Measurements from ENCODE around the gene CARD11.

The CARD11 gene

DNA sequence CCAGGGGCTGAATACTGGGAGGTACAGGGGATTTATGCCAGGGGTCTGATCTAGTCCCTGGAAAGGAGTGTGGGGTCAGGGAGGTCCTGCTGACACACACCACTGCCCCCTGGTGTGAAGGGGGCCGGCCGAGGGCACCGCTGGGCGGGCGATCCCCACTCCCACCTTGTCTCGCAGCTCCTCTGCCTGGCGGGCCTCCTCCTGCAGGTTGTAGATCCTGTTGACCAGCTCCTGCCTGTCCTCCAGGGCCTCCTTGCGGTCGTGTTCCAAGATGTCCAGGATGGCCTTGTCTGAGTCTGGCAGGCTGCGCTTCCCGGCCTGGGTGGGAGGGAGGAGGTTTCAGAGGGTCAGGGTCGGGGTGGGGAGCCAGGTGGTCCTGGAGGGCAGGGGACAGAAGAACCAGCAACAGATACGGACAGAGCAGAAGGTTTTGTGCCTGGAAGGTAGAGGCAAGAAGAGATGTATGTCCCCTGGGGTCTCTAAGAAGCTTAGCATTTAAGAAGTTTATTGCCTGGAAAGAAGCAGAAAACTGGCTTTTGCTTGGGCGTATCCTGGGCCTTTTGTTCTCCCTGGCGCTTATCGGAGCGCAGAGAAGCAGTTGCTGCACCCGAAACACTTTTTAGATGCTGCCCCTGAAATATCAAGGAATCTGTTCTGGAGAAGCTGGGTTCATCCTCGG lies 105.0 kb downstream of the CARD11 start:
- no peaks in the 10 kb centered on the region for H3K4me1 ChIP-seq
- in situ Hi-C loops (cut with MboI; ENCODE audit: low sequenced_read_pairs): no loop called here
- H3K27me3 ChIP-seq (ENCODE audit: low read depth): no peaks in the 10 kb centered on the region; the same call in 1 of the 2 replicates
- H3K9me3 ChIP-seq: no peaks in the 10 kb centered on the region
- H3K36me3 ChIP-seq (replicated peaks): no peaks in the 10 kb centered on the region
- no peak for DNase-seq (ENCODE audit: low spot score in 2 of 2)
- no peak overlapping the region for H3K4me3 ChIP-seq

DNA sequence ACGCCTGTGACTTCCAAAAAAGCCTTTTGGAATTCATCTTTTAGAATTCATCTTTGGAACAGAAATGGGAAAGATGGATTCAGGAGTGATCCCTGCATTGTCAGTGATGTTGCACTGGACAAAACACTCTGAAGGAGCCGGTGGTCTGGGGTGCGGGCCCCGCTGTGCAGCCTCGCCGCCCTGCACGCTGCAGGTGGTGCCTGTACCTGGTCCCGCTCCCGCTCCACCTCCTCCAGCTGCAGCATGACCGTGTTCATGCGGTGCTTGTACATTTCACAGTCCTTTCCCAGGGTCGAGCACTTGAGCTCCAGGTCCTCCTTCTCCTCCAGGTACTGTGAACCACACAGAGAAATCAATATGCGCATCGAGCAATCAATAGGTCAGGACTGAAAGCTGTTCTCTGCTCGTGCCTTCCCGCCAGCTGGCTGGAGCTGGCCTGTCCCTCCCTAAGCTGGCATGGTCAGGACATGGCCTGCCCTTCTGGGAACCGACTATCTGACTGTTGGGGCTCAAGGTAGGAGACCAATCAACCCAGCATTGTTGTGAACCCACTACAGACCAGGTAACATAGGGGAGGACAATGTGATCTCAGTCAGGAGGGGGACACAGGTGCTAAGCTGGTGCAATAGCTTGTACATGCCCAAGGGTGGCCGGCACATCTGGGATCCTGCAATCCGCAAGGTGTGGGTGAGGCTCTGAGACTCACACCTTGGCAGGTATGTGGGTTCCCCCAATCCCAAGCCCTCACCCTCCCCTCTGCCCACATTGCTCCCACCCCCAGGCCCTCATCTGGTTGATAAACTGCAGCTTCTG lies 105.8 kb downstream of the CARD11 start:
- in situ Hi-C loops (cut with MboI; ENCODE audit: low sequenced_read_pairs): no loop called here
- Histone ChIP-seq H3K9me3 (no peaks in the 10 kb centered on the region), H3K36me3 (replicated peaks) (no peaks in the 10 kb centered on the region), H3K4me3 (no peak overlapping the region), H3K27me3 (ENCODE audit: low read depth) (no peaks in the 10 kb centered on the region; the same call in 1 of the 2 replicates), H3K4me1 (no peaks in the 10 kb centered on the region)
- no peak for DNase-seq (ENCODE audit: low spot score in 2 of 2)

DNA sequence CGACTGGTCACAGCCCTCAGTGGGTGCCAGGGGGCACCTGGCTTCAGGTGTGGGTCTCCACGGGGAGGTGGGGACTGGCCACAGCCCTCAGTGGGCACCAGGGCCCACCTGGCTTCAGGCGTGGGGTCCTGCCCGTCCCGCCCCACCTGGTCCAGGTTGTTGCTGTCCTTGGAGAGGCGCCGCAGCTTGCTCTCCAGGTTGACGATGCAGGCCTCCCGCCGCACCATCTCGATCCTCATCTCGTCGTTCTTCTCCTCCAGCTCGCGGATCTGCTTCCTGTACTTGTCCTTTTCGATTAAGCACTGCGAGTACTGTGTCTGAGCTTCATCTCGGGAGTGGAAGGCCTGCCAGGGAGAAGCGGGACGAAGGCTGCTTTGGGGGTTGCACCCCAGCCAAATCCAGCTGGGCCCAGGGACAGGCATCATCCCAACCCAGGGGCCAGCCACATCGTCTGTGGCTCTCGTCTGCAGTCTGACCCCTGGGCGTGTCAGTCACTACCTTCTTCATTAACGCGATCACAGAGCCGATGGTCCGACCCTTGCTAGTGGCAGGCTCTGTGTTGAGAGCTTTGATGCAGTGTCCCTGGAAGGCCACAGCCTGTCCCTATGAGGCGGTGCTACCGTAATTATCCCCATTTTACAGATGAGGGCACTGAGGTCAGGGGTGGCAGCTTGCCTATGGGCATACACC lies 106.6 kb downstream of the CARD11 start:
- Histone ChIP-seq H3K27me3 (ENCODE audit: low read depth) (no peaks in the 10 kb centered on the region; the same call in 1 of the 2 replicates), H3K36me3 (replicated peaks) (no peaks in the 10 kb centered on the region), H3K4me3 (no peak overlapping the region), H3K9me3 (no peaks in the 10 kb centered on the region), H3K4me1 (no peaks in the 10 kb centered on the region)
- DNase-seq (ENCODE audit: low spot score in 2 of 2): no peak
- in situ Hi-C loops (cut with MboI; ENCODE audit: low sequenced_read_pairs): no loop called here

DNA sequence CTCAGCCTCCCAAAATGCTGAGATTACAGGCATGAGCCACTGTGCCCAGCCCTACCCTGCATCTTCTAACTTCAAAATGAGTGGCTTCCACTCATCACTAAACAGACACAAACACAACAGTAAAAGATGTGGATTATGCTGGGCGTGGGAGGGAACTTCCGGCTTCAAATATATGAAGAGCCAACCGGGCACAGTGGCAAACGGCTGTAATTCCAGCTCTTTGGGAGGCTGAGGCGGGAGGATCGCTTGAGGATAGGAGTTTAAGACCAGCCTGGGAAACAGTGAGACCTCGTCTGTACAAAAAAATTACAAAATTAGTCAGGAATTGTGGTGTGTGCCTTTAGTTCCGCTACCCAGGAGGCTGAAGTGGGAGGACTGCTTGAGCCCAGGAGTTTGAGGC lies 107.4 kb downstream of the CARD11 start:
- no peaks in the 10 kb centered on the region for H3K36me3 ChIP-seq (replicated peaks)
- in situ Hi-C loops (cut with MboI; ENCODE audit: low sequenced_read_pairs): no loop called here
- H3K27me3 ChIP-seq (ENCODE audit: low read depth): no peaks in the 10 kb centered on the region; the same call in 1 of the 2 replicates

DNA sequence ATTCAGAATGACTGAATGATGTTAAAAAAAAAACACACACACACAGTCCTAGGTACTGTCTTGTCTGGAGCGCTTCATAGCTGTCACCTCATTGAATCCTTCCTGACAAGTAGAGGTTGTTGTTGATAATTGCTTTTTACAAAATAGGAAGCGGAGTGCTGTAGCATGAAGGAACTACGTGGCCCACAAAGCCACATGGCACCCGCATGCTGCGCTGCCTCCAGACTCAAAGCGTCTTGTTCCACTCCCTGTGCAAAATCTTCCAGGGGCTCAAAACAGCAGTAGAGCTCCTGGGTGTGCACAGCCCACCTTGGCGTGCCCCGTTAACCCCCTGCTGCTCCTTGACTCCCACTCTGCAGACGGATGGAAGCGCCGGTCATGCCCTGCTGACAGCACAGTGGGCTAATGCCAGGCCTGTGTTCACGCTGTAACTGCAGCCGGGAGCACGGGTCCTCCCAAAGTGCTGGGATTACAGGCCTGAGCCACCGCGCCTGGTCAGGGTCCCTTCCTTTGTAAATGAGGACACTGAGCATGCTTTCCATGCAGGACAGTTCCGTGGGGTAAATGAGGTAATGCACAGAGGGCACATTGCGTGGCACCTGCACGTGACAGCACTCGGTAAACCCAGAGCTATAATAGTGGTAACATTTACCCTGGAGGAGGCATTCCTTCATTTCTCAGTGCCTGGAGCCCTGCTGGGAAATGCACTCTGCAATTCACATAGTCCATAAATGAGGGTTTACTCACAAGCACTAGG lies 108.5 kb downstream of the CARD11 start:
- H3K4me3 ChIP-seq: no peak overlapping the region
- no peaks in the 10 kb centered on the region for H3K9me3 ChIP-seq
- H3K36me3 ChIP-seq (replicated peaks): no peaks in the 10 kb centered on the region

More for the DNA sequence above, 107.4 kb downstream of the CARD11 start:
- Histone ChIP-seq H3K4me3 (no peak overlapping the region), H3K4me1 (no peaks in the 10 kb centered on the region), H3K9me3 (no peaks in the 10 kb centered on the region)
- no peak for DNase-seq (ENCODE audit: low spot score in 2 of 2)

DNA sequence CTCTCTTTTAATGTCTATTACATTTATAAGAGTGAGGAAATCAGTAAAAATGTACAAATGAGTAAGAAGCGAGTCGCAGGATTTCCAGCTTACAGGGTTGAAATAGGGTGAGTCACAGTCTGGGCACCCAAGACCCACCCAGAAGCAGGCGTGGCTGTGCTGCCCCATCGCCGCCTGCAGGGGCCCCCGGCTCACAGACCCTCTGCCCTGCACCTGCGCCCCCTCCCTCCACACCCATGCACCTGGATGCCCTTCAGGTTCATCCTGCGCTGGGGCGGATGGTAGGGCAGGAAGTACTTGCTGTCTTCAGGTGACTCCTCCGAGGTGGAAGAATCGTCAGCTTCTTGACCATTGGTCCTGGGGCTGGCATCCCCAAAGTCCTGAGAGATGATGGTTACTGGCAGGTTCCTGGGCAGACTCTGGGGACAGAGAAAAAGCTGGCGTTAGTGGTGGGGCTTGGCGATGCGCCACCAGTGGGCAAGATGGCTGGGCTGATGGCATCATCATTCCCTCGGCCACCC lies 109.4 kb downstream of the CARD11 start:
- no peak overlapping the region for H3K4me3 ChIP-seq
- no peaks in the 10 kb centered on the region for H3K36me3 ChIP-seq (replicated peaks)
- no peaks in the 10 kb centered on the region for H3K4me1 ChIP-seq
- no peaks in the 10 kb centered on the region for H3K27me3 ChIP-seq (ENCODE audit: low read depth)
- in situ Hi-C loops (cut with MboI; ENCODE audit: low sequenced_read_pairs): no loop called here
- H3K9me3 ChIP-seq: no peaks in the 10 kb centered on the region
- no peak for DNase-seq (ENCODE audit: low spot score in 2 of 2)

More for the DNA sequence above, 108.5 kb downstream of the CARD11 start:
- DNase-seq (ENCODE audit: low spot score in 2 of 2): no peak
- in situ Hi-C loops (cut with MboI; ENCODE audit: low sequenced_read_pairs): no loop called here
- Histone ChIP-seq H3K27me3 (ENCODE audit: low read depth) (no peaks in the 10 kb centered on the region), H3K4me1 (no peaks in the 10 kb centered on the region)

DNA sequence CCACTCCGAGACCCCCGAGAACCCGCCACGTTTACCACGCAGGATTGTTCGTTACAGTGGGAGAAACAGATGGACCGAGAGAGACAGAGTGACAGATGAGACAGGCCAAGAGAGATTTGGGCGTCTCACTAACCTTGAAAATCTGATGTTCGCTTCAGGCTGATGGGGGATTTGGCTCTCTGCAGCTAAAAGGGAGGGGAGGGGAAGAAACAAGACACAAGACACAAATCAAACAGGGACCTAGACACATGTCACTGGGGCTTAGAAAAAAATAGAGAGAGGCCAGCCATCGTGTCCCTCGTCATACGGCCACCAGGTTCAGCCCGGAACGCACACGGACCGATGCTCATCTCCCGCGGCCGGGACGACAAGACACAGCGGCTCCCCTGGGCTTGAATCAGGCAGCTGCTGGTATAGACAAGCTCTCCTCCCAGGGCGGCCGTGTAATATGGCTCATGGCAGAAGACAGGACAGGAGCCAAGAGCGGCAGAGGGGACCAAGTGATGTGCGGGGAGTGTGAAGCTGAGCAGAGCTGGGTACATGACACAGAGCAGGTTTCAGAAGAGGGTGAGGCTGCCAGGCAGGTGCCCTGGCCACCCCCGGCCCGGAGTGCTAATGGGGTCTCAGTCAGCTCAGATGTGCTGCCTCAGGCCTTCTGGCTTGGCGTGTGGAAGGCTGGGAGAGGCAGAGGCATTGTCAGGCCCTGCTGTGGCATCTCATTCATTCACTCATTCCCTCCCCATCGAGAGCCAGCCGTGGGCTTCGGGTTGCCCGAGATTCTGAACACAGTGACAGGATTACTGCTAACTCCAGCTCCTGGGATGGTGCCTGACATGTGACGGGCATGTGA lies 111.0 kb downstream of the CARD11 start:
- in situ Hi-C loops (cut with MboI; ENCODE audit: low sequenced_read_pairs): no loop called here
- Histone ChIP-seq H3K36me3 (replicated peaks) (no peaks in the 10 kb centered on the region), H3K4me1 (no peaks in the 10 kb centered on the region), H3K4me3 (no peak overlapping the region), H3K27me3 (ENCODE audit: low read depth) (no peaks in the 10 kb centered on the region), H3K9me3 (no peaks in the 10 kb centered on the region)
- no peak for DNase-seq (ENCODE audit: low spot score in 2 of 2)

DNA sequence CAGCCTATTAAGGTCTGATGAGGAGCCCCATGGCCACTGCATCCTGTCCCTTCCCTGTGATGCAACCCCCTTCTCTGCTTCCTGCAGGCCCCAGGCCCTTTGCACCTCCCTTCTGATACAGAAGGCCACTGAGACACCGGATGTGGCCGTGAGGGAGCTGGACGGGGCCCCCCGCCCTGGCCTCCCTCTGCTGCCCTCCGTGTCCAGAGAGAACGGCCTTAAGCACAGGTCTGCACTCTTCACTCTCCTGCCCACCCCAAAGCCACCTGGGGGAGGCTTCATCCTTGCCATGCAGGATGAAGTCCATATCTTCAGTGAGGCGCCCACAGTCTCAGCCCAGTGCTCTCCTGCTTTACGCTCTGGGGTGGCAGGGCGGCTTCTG lies 112.6 kb downstream of the CARD11 start:
- no peak for DNase-seq (ENCODE audit: low spot score in 2 of 2)
- H3K27me3 ChIP-seq (ENCODE audit: low read depth): no peaks in the 10 kb centered on the region
- no peaks in the 10 kb centered on the region for H3K4me1 ChIP-seq
- H3K9me3 ChIP-seq: no peaks in the 10 kb centered on the region
- in situ Hi-C loops (cut with MboI; ENCODE audit: low sequenced_read_pairs): no loop called here
- H3K4me3 ChIP-seq: no peak overlapping the region
- H3K36me3 ChIP-seq (replicated peaks): no peaks in the 10 kb centered on the region

DNA sequence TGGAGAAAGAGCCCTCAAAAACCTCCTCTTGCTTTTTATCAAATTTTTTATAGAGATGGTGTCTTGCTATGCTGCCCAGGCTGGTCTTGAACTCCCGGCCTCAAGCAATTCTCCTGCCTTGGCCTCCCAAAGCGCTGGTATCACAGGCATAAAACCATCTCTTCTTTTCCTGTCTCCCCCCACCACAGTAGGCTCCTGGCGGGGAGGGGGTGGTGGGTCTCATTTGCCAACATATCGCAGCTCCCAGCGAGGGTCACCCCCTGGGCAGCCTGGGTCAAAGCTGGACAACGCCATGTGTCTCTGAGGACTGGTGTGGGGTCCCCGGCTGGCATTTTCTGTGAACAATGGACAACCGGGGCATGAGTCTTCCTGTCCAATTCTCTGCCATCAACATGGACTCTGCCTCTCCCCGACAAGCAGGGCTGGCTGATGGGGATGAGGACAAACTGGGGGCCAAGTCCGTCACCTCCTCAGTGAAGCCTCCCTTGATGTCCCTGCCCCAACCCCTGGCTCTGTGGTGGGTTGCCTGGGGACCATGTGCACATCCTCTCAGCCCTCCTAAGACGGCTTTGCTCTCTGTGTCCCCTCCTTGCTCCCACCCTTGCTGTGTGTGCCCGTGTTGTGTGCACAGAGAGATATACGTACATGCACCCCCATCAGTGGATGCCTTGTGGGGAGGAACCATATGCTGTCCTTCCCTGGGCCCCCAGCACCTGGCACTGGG lies 113.2 kb downstream of the CARD11 start:
- no peaks in the 10 kb centered on the region for H3K4me1 ChIP-seq
- no peaks in the 10 kb centered on the region for H3K27me3 ChIP-seq (ENCODE audit: low read depth)
- no peaks in the 10 kb centered on the region for H3K9me3 ChIP-seq
- no peak for DNase-seq (ENCODE audit: low spot score in 2 of 2)
- in situ Hi-C loops (cut with MboI; ENCODE audit: low sequenced_read_pairs): no loop called here
- no peak overlapping the region for H3K4me3 ChIP-seq
- no peaks in the 10 kb centered on the region for H3K36me3 ChIP-seq (replicated peaks)

DNA sequence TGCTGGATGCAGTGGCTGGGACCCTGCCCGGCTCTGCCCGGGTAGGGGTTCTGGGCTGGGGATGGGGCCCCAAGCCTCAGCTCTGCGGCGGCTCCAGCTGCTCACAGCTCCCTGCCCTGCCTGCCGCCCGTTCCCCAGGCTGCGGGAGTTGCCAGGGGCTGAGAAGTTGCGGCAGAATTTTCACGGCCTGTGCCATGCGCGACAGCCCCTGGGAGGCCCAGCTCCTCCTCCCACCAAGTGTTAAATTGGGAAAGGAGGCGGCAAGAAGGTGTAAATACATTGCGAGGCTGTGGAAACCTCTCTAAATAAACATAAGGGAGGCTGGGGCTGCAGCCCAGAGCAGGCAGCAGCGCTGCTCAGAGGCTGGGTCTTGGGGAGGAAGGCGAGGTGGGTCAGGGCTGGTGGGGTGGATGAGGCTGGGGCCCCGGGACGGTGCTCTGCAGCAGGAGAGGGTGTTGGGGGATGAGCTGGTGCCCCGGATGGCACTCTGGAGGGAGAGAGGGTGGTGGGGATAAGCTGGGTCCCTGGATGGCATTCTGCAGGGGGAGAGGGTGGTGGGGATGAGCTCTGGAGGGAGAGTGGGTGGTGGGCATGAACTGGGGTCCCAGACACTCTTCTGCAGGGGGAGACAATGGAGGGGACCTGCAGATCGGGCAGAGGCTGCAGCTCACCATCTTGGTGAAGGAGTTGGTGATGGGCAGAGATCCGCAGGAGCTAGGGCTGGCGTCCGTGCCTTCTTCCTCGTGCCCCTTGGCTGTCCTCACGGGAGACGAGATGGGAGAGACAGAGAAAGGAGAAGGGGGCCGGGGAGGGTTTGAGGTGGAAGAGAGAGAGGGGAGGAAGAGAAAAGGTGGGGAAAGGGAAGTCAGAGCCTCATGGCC lies 114.1 kb downstream of the CARD11 start:
- no peaks in the 10 kb centered on the region for H3K36me3 ChIP-seq (replicated peaks)
- no peaks in the 10 kb centered on the region for H3K4me1 ChIP-seq
- H3K9me3 ChIP-seq: no peaks in the 10 kb centered on the region
- no peak overlapping the region for H3K4me3 ChIP-seq
- no peak for DNase-seq (ENCODE audit: low spot score in 2 of 2)
- in situ Hi-C loops (cut with MboI; ENCODE audit: low sequenced_read_pairs): no loop called here
- no peaks in the 10 kb centered on the region for H3K27me3 ChIP-seq (ENCODE audit: low read depth)

DNA sequence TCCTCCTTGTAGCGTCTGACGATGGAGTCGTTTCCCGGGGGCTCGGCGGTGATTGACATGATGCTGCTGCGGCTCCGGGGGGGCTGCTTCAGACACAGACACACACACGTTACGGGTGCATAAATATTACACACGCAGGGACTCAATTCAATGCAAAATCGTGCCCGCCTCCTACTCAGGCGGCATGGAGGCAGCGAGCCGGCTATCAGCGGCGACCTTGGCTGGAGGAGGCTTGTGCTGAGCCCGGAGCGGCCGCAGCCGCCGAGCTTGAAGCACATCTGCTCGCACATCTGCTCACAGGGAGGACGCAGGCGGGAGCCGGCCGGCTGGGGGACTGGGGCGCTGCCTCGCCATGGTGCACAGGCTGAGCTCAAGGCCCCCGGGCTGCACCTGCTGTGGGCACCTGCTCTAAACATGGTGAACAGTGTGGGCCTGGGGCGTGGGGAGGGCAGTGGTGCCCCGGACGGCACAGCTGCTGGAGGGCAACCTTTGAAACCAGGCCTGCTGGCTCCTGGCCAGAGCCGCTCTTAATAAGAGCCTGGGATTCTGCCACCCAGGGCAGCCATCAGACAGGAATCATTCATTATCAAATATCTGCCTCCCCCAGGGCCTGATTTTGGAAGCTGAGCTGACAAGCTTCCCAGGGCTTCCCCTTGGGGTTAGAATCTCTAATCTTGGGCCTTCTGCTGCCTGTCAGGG lies 114.9 kb downstream of the CARD11 start:
- Histone ChIP-seq H3K36me3 (replicated peaks) (no peaks in the 10 kb centered on the region), H3K4me3 (no peak overlapping the region), H3K27me3 (ENCODE audit: low read depth) (no peaks in the 10 kb centered on the region), H3K4me1 (no peaks in the 10 kb centered on the region), H3K9me3 (no peaks in the 10 kb centered on the region)
- no peak for DNase-seq (ENCODE audit: low spot score in 2 of 2)
- in situ Hi-C loops (cut with MboI; ENCODE audit: low sequenced_read_pairs): no loop called here

All from HAP-1 (cell line).